ENCODE results near the gene DTNBP1. TPM values are rescaled to one million over a fixed set of nuclear protein-coding genes. Genes with fewer than 3 reads are reported as not detected.

The DTNBP1 gene
- total and polyA plus RNA-seq, 2 experiments from 2014 or later, result 9.2 to 41.6 TPM

- no peaks in the 10 kb centered on the region for H3K9me3 ChIP-seq (ENCODE audit: low read depth)
- peaks cover 8% of the 10 kb centered on the region for H3K4me1 ChIP-seq (ENCODE audit: low read depth)
- TF ChIP-seq, protein P1, sequence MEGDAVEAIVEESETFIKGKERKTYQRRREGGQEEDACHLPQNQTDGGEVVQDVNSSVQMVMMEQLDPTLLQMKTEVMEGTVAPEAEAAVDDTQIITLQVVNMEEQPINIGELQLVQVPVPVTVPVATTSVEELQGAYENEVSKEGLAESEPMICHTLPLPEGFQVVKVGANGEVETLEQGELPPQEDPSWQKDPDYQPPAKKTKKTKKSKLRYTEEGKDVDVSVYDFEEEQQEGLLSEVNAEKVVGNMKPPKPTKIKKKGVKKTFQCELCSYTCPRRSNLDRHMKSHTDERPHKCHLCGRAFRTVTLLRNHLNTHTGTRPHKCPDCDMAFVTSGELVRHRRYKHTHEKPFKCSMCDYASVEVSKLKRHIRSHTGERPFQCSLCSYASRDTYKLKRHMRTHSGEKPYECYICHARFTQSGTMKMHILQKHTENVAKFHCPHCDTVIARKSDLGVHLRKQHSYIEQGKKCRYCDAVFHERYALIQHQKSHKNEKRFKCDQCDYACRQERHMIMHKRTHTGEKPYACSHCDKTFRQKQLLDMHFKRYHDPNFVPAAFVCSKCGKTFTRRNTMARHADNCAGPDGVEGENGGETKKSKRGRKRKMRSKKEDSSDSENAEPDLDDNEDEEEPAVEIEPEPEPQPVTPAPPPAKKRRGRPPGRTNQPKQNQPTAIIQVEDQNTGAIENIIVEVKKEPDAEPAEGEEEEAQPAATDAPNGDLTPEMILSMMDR (IDR thresholded peaks at IDR 0.05; ENCODE audit: low read depth, low read length), result no peak
- H3K27me3 ChIP-seq, result no peaks in the 10 kb centered on the region
- DNase-seq (ENCODE audit: low read depth in 1 of 2, low spot score in 1 of 2), result no peak
- H3K27ac ChIP-seq, result no peak overlapping the region
- H3K36me3 ChIP-seq, result peaks cover 13% of the 10 kb centered on the region
- H3K4me3 ChIP-seq, result no peak overlapping the region
Measured at GRCh38 chr6:15487262-15487661, 175.6 kb downstream of the DTNBP1 start.

DNA sequence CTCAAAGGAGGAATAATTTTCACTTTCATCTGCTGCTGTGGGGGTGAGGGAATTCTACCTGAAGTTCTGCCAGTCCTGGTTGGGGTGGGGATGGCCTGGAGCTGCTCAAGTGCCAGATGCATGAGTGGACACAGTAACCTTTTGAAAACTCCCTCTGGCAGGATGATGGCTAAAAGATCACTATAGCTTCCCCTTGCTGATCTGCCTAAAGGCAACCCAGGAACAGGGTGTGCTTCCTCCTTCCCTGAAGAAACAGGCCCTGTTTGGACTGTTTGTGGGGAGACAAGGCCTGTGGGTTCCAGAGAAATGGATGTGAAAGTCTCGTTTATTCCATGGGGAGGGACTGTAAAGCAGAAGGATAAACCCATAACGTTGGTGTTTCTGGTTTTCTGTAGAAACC lies 176.9 kb downstream of the DTNBP1 start:
- H3K4me3 ChIP-seq, result no peak overlapping the region
- H3K9me3 ChIP-seq (ENCODE audit: low read depth), result no peaks in the 10 kb centered on the region
- no peak for DNase-seq (ENCODE audit: low read depth in 1 of 2, low spot score in 1 of 2)
- H3K27ac ChIP-seq, result no peak overlapping the region
- H3K4me1 ChIP-seq (ENCODE audit: low read depth), result peaks cover 19% of the 10 kb centered on the region
- TF ChIP-seq, protein P1 (IDR thresholded peaks at IDR 0.05; ENCODE audit: low read depth, low read length), result no peak
- H3K36me3 ChIP-seq, result peaks cover 13% of the 10 kb centered on the region
- no peaks in the 10 kb centered on the region for H3K27me3 ChIP-seq

DNA sequence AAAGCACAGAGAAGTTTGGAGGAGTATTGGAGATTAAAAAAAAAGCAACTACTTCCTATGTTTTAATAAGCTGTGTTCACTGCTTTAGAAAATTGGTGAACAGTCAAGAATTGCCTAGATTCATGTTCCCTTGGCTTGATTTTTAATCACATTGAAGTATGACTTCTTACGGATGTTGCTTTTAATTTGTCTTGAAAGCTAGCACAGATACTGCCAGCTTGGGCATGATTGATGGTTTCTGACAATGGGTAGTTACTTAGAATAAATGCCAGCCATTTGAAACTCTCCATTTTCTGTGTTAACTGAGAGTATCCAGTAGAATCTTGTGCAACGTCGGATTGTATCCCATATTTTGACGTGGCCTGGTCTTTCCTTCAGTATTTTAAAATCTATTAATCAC lies 178.0 kb downstream of the DTNBP1 start:
- no peak for DNase-seq (ENCODE audit: low read depth in 1 of 2, low spot score in 1 of 2)
- Histone ChIP-seq H3K27ac (no peak overlapping the region), H3K9me3 (ENCODE audit: low read depth) (no peaks in the 10 kb centered on the region), H3K27me3 (no peaks in the 10 kb centered on the region), H3K36me3 (peaks cover 13% of the 10 kb centered on the region), H3K4me1 (ENCODE audit: low read depth) (peaks cover 25% of the 10 kb centered on the region), H3K4me3 (no peak overlapping the region)
- TF ChIP-seq, protein P1 (IDR thresholded peaks at IDR 0.05; ENCODE audit: low read depth, low read length), result no peak

GRCh38 chr6:15484140-15484539 lies 178.7 kb downstream of the DTNBP1 start:
- TF ChIP-seq, protein P1 (IDR thresholded peaks at IDR 0.05; ENCODE audit: low read depth, low read length), result no peak
- no peak overlapping the region for H3K27ac ChIP-seq
- no peak overlapping the region for H3K4me3 ChIP-seq
- H3K4me1 ChIP-seq (ENCODE audit: low read depth), result peaks cover 25% of the 10 kb centered on the region
- peaks cover 13% of the 10 kb centered on the region for H3K36me3 ChIP-seq
- H3K9me3 ChIP-seq (ENCODE audit: low read depth), result no peaks in the 10 kb centered on the region
- H3K27me3 ChIP-seq, result no peaks in the 10 kb centered on the region
- DNase-seq (ENCODE audit: low read depth in 1 of 2, low spot score in 1 of 2), result no peak

GRCh38 chr6:15483060-15483459 lies 179.8 kb downstream of the DTNBP1 start:
- H3K27me3 ChIP-seq, result no peaks in the 10 kb centered on the region
- no peak overlapping the region for H3K4me3 ChIP-seq
- H3K4me1 ChIP-seq (ENCODE audit: low read depth), result peaks cover 25% of the 10 kb centered on the region
- H3K36me3 ChIP-seq, result peaks cover 4% of the 10 kb centered on the region
- H3K9me3 ChIP-seq (ENCODE audit: low read depth), result no peaks in the 10 kb centered on the region
- H3K27ac ChIP-seq, result no peak overlapping the region
- DNase-seq (ENCODE audit: low read depth in 1 of 2, low spot score in 1 of 2), result no peak
- TF ChIP-seq, protein P1 (IDR thresholded peaks at IDR 0.05; ENCODE audit: low read depth, low read length), result no peak
